Stimulated activated CD8-positive, alpha-beta memory T cell treated with anti-CD3 and anti-CD28 coated beads, Interleukin-7, amount 100 ng/mL, for 1 hour (primary cell): Measurements from ENCODE around the gene VWF.

ENCODE experiments used
- DNase-seq, 2 donors: peaks; one replicate each; pipeline ENCODE4 v3.0.0-alpha.2; 2020; ENCODE audit warnings: low read depth in 2 of 2

VWF gene

DNA sequence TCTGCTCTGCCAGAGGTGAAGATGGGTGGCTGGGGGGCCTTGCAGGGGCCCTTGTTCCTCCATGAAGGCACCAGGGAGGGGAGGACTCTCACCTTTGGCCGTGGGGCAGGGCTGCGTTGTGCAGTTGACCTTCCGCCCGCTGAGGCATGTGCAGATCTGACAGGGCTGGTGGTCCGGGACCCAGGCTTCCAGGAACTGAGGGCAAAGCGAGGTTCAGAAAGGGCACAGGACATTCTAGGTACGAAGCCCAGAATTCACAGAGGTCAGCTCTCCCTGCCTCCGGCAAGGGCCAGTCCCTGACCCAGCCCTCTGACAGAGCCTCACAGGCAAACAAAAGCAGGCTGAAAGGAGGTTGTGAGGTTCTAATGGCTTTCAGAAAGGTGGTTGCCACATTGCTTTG, 139.0 kb downstream of the VWF start:
- no peak for DNase-seq

DNA sequence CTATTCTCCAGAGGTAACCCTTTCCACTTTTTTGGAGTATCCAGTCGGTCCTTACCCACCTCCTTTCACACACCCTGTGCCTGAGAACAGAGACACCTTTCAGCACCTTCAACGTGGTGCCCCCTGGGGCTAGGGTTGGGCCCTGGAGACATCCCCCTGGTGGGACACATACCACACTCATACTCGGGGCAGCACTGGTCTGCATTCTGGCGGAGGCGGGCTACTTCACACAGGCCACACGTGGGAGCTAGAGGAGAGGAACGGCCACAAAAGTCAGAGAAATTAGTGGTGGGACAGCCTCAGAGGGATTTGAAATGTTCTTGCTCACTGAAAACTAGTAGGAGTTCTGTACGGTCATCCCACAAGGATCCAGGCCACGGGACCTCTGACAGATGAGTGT, 139.6 kb downstream of the VWF start:
- DNase-seq: no peak

DNA sequence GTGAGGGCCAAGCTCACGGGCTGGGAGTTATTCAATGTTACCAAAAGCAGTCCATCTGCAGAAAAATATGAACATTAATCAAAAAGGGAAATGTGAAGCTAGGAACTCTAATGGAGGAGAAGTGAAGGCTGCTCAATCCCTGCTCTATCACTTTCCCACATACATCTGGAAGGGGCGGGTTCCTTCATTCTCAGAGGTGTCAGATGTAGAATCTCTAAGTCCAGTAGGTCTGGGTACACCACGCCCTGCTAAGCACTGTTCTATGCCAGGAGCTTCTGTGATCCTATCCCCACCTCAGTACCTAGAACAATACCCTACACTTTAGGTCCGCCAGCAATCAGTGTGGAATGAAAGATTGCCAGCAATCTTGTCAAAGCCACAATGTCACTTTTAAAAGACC, 142.4 kb downstream of the VWF start:
- DNase-seq: no peak

DNA sequence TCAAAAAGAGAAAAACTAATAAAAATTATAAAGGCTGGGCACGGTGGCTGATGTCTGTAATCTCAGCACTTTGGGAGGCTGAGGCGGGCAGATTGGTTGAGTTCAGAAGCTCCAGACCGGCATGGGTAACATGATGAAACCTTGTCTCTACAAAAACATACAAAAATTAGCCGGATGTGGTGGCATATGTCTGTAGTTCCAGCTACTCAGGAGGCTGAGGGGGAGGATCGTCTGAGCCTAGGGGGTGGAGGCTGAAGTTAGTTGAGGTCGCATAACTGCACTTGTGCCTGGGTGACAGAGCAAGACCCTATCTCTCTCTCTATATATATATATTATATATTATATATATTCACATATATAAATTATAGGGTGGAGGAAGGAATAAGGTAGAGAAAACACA, 146.9 kb downstream of the VWF start:
- no peak for DNase-seq

GRCh38 chr12:5976711-5977110, 147.8 kb downstream of the VWF start:
- no peak for DNase-seq

- no peak for DNase-seq
Observed at GRCh38 chr12:5976196-5976595, 148.3 kb downstream of the VWF start.

GRCh38 chr12:5973461-5974115, 150.9 kb downstream of the VWF start:
- no peak for DNase-seq

DNA sequence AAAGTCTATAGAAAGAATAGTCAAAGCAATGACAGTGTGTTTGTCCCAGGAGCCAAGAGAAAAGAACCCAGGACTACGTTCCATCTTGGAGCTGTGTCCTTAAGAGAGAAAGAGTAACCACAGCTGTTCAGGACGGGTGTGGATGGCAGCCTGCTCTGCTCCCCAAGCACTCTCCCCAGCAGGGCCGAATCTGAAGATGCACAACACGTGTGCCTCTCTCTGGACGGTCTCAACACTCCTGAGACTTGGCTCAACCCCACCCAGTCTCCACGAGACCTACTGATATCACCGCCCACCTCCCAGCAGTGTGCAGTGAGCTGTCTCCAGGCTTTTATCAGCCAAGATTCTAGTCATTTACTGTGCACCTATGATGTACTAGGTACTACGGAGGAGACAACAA, 152.1 kb downstream of the VWF start:
- no peak for DNase-seq

DNA sequence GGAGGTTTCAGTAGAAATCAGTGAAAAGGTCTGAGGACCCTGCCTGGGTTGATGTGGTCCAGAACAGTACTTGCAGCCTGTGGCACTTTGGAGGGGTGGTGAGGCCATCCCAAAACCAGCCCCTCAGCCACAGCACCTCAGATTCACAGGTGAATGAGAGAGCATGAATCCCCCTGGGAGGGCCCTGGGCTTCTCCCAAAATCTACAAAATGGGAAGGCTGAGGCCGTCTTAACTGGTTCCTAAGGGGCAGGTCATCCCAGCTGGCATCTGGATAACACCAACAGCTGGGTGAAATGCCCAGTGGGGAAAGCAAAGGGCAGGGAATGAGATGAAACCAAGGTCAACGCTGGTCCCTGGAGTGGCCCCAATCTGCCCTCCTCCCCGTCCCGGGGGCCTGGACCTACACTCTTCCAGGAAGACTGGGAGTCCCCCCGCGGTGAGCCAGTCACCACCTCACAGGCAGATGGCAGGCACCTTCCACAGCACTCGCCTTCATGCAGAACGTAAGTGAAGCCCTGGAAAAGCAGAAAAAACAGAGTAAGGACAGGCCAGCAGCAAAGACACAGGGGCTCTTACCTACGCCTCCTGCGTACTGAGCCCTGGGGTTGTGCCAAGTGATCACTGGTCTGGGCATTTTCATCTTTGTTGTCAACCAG, 153.1 kb downstream of the VWF start:
- no peak for DNase-seq

DNA sequence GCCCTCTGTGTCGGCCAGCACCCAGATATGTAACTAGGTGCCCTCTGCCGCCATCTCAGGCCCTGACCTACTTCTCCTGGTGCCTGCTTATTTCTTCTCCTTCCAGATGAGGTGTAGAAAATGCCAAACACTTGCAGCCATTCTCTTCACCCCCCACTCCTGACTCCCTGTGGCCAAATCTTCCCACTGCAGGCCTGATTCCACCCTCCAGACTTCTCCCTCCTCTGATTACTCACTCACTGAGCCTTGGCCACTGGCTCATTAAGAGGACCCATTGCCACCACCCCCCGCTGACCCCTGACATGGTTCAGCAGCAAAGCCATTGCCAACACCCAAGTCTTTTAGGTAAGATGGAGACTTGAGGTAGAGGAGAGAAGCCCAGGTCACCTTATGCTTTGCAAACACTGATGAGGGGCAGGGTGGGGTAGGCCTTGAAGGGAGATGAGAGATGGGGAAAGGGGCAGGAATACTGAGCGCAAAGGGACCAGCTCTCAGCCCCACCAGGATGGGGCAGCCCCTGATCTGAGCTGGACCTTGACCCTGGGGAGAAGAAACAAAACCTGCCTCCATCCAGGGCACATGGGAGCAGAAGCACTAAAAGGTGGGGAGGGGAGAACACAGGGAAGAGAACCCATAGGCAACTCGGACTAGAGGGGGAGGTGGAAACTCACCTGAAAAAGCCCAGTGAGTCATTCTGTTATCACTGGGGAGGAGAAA, 154.3 kb downstream of the VWF start:
- no peak for DNase-seq

DNA sequence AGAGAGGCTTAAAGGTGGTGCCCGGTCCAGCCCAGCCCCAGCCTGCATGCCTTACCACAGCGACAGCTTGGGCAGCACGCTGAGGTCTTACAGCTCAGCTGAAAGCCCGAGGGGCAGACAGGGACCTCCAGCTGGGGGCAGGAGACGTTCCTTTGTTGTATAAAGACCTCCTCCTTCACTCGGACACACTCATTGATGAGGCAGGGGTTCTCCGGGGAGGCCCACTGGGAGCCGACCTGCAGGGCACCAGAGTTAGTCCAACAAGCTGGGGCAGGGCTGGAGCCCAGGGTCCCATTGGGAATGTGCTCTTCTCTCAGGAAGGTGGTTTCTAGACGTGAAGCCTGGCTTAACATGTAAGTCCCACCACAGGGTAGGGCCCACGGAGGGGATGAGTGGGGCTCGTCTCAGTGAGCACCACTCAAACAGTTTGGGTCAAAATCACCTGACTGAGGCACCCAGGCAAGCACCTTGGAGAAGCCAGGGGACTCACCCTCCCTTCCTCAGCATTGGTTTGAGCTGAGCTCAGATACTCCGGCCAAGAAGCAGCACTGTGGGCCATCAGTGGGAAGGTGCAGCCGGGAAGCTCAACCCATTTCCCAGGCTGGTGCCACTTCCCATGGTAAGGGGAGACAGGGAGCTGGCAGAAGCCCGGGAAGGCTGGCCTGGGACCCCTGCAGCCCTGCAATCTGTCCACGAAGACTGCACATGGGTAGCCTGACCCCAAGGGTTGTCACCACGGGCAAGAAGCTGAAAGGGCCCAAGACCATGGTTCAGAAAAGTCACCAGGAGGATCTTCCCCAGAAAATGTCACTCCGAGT, 155.1 kb downstream of the VWF start:
- DNase-seq: no peak

- DNase-seq: no peak
Observed at GRCh38 chr12:5967645-5968415, 156.6 kb downstream of the VWF start.

DNA sequence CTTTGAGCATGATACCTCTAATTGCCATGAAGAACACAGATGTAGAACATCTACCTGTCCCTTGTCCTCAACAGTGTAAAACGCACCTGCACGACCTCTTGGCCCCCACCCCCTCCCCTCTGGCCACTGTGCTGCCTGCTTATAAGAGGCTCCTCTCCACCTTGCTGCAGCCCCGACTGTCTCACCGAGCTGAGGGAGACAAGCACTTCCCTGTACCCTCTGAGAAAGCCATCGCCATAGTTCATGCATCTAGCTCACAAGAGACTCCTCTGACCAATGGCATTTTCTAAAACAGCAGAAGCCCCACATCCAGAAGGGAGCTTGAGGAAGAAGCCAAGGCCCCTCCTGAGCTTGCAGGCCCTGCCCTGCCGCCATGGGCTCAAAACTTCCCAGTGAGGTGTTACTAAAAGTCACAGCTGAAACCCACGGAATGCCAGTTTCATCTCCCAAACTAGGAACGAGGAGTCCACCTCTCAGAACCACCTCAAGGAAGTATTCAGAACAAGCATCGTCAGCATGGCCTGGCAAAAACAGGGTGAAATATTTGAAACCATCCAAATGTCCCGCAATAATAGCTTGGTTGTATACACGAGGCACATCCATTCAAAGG, 157.9 kb downstream of the VWF start:
- no peak for DNase-seq

GRCh38 chr12:5965950-5966383, 158.5 kb downstream of the VWF start:
- peak in 1 of 2 donors; percentile 12 for DNase-seq

DNA sequence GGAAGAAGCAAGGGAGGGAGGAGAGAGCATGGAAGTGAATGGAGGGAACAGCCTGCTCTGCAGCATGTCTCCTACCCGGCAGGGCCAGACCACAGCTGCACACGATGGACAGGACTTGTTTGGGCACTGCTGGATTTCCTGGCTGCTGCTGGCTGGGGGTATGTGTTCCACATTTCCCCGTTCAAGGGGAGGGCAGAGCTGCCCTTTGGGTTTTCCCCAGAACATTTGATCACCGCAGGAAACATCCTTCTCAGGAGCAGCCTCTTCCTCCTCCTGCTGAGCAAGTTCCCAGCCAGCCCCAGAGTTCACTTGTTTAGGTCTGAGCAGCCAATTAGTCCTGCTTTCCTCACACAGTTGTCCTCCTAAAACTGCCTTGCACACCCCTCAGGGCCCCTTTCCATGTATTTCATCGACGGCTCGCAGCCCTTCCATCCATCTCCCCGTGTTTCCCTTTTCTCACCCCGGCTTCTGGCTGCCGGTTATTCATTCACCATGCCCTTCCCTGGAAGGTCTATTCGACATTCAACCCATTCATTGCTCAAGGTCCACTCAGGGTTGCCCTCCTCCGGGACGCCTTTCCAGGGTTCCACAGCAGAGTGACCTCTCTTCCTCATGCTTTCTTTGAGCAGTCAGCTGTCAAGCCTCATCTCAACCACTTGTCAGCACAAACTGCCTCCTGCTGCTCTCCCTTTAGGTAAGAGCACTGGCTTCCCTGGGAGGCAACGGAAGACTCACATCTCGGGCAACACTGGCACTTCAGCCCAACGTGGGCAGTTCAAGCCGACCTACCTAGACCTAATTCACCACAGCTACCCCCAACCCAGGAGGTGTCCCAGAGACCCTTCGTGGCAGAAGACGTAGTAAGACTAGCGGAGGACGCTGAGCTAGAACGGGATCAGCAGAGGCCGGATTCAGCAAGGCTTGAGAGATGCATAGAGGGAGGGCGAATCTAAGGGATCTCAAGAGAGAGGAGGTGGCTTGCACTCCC, 159.3 kb downstream of the VWF start:
- DNase-seq: no peak

GRCh38 chr12:5963515-5963914, 161.0 kb downstream of the VWF start:
- DNase-seq: no peak

DNA sequence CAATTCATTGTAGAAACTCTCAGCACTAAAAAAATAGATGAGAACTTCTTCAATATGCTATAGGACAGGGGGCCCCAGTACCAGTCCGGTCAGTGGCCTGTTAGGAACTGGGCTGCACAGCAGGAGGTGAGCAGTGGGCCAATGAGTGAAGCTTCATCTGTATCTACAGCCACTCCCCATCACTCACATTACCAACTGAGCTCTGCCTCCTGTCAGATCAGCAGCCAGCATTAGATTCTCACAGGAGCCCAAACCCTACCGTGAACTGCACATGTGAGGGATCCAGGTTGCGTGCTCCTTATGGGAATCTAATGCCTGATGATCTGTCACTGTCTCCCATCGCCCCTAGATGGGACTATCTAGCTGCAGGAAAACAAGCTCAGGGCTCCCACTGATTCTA, 163.7 kb downstream of the VWF start:
- DNase-seq: no peak

- no peak for DNase-seq
Observed at GRCh38 chr12:5956987-5957386, 167.5 kb downstream of the VWF start.

GRCh38 chr12:5954661-5955060, 169.8 kb downstream of the VWF start:
- DNase-seq: no peak
